Choroid plexus epithelial cell (primary cell): ENCODE results near the gene GLRX.

Experiments
- DNase-seq: peaks from one replicate; pipeline ENCODE4 v3.0.0-alpha.2; 2010; ENCODE audit warnings: low read depth
- H3K4me3 ChIP-seq: 2 replicates; pipeline ENCODE4 v1.5.1; 2011; ENCODE audit warnings: low read depth, mild to moderate bottlenecking, control low read depth, low read length, moderate library complexity
- CTCF ChIP-seq: conservative IDR thresholded peaks from 2 replicates; pipeline ENCODE4 v1.5.1; 2011; ENCODE audit warnings: low read depth, mild to moderate bottlenecking, control low read depth, inconsistent platforms, low read length, moderate library complexity

The GLRX gene

GRCh38 chr5:95806687-95807086 is 15.8 kb downstream of the GLRX start:
- no peak overlapping the region for H3K4me3 ChIP-seq
- DNase-seq: no peak
- no peak for TF ChIP-seq CTCF

- no peak for TF ChIP-seq CTCF
- H3K4me3 ChIP-seq: no peak overlapping the region
- no peak for DNase-seq
Observed at GRCh38 chr5:95804736-95805539, 17.6 kb downstream of the GLRX start.

GRCh38 chr5:95803271-95804148 is 19.0 kb downstream of the GLRX start:
- peak; percentile 23 for DNase-seq
- H3K4me3 ChIP-seq: no peak overlapping the region
- no peak for TF ChIP-seq CTCF

- DNase-seq: no peak
- TF ChIP-seq CTCF: no peak
- no peak overlapping the region for H3K4me3 ChIP-seq
Observed at GRCh38 chr5:95801961-95802360, 20.6 kb downstream of the GLRX start.

GRCh38 chr5:95801532-95801931 is 21.0 kb downstream of the GLRX start:
- no peak for TF ChIP-seq CTCF
- no peak for DNase-seq

GRCh38 chr5:95800553-95800952 is 22.0 kb downstream of the GLRX start:
- TF ChIP-seq CTCF: no peak
- no peak for DNase-seq
- H3K4me3 ChIP-seq: no peak overlapping the region

More at GRCh38 chr5:95801532-95801931, 21.0 kb downstream of the GLRX start:
- H3K4me3 ChIP-seq: no peak overlapping the region
